HG03159 (cell line): ENCODE results near the gene TRAF3IP3.

ENCODE experiments used
- ATAC-seq: cut with Tn5 transposase; IDR thresholded peaks from one replicate; pipeline ENCODE4 v1.9.1; 2021; ENCODE audit warnings: mild to moderate bottlenecking, moderate library complexity; ENCODE audit not compliant: unreplicated experiment

Gene TRAF3IP3

DNA sequence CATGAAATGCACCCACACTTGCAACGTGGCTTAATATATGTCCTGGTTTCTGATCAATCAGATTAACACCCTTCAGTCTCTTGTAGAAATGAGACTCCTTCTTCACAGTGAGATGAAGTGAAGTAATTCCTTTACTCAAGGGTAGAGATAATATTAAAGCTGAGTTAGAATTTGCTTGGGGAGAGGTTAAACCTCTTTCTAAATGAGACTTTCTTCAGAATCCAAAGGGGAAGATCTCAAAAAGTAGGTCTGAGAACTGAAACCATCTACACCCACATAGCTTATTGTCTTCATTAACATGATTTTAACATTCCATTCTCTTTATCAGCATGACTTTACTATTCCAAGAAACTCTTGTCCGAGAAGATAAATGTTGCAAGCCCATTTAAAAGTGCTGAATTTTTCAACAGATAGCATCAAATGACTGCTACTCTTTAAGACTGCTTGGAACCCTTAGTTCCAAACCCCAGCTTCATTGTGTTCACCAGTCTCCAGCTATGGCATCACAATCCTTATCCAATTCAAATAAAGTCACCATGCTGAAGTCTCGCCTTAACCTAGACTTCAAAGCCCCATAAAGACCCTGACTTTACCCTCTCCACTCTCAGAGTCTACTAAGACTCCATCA, 19.2 kb upstream of the TRAF3IP3 start:
- ATAC-seq = no peak

DNA sequence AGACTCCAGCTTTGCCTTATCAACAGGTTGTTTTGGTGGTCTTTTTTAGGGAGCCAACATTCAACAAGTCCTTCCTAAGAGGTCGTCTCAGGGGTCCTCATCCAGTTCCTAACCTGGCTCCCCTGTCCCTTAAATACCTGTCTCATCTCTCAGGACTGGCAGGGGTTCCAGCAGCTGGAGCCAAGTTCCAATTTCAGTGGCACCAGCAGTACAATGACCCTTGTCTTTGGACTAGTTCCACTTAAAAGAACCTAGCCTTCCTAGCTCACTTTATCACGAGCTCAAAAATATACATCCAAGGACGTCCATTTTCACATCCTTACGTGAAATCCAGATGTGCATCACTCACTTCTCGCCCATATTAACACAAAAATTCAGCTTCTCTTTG, 18.7 kb upstream of the TRAF3IP3 start:
- no peak for ATAC-seq

DNA sequence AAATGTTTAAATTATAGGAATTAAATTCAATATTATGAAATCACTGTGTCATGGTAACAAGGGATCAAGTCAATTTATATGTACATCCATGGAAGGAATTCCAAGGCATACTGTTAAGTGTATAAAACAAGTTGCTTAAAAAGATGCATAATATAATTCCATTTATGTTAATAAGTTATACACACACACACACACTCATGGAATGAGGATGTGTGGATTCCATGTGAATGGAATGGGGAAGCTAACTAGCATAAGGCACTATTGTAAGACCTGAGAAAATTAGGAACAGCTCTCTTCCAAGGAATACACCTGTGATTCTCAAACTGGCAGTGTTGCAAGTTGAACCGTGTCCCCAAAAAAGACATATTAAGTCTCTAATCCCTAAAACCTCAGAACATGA, 17.6 kb upstream of the TRAF3IP3 start:
- no peak for ATAC-seq

DNA sequence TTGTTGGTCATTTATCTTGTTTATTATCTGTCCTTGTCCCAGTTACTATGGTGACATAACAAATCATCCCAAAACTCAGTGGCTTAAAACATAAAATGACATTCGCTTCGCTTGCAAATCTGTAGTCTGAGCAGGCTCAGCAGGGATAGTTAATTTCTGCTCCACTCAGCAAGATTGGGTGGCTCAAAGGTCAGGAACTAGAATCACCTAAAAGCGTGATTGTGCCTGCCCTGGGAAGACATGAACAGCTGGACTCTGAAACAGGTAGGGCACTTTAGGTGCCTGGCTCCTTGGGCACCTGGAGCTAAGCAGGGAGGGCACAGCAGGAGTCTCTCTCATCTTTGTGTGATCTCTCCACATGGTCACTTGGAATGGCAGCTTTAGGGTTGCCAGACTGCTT, 14.7 kb upstream of the TRAF3IP3 start:
- no peak for ATAC-seq

DNA sequence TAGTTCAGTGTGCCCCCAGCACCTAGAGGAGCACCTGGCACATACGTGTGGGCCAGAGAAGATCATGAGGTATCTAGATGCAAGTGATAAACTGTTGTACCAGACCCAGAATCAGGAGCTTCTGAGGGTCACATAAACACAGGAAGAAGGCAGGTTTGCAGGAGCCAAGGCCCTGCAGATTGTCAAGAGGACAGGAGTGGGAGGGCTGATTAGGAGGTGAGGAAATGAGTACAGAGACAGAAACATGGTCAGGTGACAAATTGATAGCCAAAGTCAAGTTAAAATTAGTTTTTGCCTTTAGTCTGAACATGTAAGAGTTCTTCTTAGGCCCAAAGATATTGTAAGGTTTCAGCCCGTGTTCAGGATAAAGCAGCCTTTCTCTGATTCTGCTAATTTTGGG, 14.0 kb upstream of the TRAF3IP3 start:
- ATAC-seq = no peak

DNA sequence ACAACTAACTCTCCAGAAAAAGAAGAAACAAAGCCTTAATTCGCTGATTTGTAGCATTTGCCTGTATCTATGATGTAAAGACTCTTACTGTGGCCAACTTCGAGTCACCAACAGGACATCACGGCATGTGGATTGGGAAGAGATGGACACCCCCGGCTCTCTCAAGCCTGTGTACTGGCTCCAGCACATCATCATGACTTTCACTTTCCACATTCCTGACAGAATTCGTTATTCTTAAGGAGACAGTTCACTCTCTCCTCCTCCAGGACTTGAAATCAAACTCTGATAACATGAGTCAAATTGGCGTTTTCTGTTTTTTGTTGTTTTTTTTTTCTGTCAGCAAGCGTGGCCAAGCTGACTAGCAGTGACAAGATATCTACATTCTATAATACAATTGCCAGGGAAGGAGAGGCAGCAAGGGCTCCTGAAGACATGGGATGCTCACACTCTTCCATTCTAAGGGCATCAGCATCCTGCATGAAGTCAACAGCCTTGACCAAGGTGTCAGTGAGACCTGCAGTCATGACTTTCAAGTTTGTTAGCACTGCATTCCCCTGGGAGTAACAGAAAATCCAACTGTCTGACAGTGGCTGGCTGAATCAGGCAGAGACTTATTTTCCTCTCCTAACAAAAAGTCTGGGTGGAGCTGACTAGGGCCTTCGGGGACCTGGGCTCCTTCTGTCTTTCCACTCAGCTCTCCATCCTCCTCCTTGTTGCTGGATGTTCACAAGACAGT, 13.3 kb upstream of the TRAF3IP3 start:
- no peak for ATAC-seq

DNA sequence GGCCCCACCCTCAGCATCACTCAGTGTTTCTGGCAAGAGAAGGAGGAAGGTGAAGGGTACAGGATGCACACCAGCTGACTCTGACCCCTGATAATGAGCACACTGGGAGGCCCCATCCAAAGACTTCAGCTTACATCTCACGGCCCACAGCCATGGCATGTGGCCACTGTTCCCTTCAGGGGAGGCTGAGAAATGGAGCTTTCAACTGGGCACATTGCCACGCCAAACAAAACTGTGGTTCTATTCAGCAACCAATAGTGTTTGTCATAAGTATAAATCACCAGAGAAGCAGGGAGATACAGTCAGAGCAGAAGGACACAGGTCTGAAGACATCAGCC, 12.7 kb upstream of the TRAF3IP3 start:
- ATAC-seq = no peak

DNA sequence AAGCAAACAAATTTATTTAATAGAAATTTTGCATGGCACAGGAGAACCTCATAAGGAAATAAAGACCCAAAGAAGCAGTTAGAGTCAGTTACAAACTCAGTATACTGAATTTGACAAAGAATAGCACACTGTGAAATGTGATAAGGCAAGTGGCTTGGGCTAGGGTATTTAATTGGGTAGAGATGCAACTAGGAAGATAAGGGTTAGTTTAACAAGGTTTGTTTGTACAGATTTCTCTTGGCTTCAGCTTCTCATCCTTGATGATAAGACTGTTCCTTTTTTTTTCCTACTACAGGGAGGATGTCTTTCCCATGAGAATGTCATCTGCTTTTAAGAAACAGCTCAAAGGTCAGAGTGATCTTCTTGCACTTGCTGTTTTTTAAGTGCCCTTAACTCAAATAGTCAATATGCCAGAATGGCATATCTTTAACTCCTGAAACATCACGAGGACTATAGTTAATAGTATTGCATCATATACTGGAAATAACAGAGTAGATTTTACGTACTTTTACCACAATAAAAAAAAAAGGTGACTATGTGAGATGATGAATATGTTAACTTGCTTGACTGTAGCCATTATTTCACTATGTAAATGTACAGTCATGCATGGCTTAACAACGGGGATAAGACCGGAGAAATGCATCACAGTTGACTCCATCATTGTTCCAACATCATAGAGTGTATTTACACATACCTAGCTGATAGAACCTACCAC, 9.2 kb upstream of the TRAF3IP3 start:
- ATAC-seq = no peak

DNA sequence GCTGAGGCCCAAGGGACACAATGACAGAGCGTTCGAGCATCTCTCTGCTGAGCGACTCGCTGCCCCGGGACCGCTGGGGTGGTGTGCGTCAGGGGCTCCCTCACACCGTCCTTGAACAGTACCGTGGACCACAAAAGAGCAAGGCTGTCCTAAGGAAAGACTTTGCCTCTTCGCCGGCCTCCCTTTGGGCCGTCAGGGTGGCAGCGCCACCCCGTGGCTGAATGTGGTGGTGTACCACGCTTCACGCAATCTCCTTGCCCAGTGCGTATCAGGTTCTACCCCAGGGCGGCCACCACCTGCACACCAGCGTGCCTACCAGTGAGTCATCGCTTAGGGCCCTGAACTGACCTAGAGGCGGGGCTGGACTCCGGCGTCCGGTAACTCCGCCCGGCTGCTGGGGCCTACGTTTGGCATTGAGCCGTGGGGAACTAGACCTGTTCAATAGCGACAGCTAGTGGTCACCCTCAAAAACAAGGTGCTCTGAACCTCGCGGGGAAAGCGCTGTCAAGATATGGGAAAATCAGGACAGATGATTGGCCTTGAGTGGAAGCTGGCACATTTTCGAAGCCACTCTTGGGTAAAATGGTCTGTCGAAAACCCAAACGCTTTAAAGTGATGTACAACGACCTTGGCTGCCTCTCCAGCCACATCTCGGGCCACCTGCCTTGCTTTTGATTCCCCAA, 8.1 kb upstream of the TRAF3IP3 start:
- ATAC-seq = peak; percentile 73

DNA sequence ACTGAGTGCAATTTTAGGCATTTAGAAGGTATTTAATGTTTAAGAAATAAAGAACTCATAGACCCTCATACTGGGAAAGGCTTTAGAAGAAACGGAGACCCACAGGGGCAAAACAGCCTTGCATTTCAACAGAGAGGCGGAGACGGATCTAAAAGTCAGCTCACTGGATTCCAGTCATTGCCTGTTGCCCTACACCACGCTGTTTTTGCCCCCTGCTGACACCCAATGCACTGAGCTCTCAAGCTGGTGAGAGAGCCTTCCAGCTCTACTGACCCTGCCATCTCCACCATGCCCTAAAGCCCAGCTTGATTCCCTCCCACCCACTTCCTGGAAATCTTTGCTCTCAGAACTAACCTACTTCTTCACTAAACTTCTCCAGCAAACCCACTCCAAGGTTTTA, 7.2 kb upstream of the TRAF3IP3 start:
- ATAC-seq = no peak

DNA sequence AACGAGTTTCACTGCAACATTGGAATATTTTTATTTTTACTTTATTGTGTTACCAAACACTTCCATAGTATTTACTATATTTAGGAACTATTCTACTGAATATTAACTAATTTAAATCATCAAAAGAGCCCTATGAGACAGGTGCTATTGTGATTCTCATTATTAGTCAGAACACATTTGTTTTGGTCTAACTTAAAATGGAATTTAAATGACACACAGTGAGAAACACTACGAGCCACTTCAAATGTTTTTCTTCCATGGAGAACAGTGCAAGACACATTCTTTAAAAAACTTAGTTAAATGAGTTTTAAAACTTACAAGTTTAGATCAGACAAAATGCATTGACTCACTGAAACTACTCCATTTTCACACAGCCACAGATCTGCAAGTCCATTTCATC, 6.6 kb upstream of the TRAF3IP3 start:
- no peak for ATAC-seq

DNA sequence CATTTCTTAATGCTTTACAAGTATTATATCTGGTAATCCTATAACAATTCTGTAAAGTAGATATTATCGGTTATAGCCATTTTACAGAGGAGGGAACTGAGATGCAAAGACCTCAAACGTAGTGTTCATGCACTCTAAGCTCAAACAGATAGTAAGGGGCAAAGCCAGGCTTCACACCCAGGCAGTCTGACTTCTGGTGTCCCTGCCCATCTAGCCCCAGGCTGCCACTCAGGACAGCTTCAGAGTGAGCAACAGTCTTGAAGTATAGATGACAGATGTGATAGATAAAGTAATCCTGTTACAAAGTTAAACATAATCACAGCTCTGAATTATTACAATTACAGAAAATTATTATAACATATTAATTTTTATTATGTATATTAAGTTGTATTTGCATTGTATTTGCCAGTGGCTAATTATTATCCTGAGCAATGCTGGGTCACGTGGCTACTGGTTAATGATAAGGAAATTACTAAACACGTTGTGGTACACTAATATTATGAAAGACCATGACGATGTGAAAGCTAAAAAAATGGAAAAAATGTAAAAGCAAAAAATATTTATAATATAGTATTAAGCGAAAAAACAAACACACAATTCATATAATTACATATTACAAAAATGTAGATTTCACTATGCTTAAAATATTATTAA, 6.1 kb upstream of the TRAF3IP3 start:
- no peak for ATAC-seq

DNA sequence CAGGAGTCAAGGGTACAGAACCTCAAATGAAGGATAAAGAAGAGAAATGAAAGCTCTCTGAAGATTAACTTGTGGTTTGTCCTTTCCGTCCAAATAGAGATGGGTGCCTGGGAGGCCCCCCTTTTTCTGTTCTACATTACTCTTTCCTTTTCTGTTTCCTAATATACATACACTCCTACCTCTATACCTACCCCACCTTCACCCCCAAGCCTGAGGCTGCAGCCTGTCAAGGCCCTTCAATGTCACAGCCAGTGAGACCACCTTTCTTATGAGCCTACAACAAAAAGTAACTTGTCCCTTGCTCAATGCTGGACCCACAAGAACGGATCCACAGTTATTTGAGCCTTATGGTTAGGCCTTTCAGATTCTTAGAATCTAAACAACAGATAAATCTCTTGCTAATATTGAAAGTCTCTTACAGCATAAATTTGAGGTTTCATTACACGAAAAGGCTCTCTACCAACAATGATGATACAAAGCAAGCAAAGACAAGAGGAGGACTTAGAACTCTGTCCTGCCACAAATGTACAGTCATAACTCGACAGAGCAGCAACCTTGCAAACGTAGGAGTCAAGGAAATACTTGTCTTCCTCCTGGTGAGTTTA, 4.1 kb upstream of the TRAF3IP3 start:
- peak; percentile 45 for ATAC-seq

DNA sequence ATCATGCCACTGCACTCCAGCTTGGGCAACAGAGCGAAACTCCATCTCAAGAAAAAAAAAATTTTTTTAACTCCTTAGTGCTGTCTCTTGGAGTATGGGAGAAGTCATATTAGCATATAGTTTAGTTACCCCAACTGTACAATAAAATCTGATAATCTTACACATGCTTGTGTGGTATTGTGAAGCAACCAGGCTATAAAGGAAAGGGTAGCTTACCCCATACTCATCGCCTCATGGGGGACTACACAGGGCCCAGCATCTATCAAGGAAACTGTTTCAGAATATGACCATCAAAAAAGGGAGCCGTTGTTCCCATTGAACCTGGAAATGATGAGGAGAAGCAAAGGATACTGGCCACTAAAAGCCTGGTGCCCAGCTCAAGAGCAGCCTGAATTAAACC, 3.0 kb upstream of the TRAF3IP3 start:
- no peak for ATAC-seq

DNA sequence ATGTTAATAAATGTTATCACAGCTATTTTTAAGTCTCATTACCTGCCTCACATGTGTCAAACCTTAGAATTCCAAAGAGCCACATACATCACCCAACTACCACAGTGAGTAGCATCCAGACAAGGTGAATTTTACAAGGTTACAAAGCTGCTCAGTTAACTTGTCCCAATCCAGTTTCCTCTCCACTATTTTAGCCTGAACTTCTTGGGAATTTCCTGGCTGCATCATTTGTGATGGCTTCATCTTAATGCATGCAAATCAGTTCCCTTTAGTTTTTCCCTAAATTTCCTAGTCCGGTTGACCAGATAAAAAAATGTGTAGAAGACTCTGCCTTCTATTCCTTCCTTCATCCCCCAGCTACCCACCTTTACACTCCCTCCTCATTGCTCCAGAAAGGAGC, 597 bp upstream of the TRAF3IP3 start:
- no peak for ATAC-seq

DNA sequence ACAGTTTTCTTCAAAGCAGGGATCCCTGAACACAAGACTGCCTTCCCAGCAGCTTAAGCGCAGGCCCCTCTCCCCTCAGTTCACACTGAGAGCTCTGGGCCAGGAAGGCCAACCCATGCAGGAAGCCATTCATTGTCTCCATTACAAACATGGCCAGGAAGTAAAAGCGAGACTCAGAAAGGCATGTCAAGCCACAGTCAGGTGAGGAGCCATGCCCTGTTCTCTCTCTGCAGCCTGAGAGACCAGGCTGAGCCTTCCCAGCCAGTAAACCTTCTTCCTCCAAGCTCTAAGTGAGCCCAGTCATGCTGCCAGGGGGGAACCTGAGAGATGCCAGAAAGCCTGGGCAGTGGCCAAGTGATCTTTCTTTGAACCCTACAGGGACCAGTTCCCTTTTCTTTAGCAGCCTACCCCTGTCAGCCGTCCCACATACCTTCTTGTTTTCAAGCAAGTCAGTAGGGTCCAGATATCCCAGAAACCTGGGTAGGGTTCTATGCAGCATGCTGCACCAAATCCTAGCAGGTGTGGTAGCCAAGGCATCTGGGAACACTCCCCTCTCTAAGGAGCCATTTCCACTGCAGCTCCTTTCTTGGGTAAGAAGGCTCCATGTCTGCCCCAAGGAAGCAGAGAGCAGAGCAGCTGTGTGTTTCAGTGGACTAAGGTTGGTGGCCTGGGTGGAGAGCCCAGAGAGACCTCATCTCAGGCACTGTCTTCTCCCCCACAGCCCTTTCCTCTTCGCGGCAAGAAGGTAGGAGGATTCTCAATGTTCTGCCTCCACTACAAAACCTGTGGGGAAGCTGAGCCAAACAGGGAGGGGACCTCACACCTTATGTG, 977 bp downstream of the TRAF3IP3 start:
- ATAC-seq = peak; percentile 41

DNA sequence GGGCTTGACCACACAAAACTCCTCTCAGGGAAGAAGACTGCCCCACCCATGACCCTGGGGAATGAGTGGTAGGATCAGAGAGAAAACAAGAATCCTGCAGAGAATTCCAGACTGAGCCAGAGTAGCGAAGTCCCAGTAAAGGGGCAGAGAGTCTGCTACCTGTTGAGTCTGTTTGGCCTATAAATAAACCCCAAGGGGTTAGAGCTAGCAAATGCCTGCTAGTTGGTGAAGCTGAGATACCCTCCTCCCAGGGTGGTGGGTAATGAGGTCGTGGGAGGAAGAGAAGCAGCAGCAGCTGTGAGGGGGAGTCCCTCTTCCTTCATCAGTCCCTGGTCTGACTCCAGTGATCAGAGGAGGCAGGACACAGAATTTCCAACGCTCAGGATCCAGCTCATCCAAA, 2.5 kb downstream of the TRAF3IP3 start:
- no peak for ATAC-seq

DNA sequence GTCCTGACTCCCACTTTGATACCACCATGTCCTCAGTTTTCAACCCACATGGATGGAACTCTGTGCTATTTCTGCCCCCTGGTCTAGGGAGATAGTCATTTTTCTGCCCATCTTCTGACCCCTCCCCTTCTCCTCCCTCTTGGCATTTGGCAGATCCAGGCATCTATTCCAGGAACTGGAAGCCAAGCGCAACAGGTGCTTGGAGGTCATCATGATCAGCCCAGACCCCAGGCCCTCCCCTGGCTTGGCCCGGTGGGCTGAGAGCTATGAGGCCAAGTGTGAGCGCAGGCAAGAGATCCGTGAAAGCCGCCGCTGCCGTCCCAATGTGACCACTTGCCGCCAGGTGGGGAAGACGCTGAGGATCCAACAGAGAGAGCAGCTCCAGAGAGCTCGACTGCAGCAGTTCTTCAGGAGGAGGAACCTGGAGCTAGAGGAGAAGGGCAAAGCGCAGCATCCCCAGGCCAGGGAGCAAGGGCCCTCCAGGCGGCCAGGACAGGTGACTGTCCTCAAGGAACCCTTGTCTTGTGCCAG, 4.0 kb downstream of the TRAF3IP3 start:
- no peak for ATAC-seq

DNA sequence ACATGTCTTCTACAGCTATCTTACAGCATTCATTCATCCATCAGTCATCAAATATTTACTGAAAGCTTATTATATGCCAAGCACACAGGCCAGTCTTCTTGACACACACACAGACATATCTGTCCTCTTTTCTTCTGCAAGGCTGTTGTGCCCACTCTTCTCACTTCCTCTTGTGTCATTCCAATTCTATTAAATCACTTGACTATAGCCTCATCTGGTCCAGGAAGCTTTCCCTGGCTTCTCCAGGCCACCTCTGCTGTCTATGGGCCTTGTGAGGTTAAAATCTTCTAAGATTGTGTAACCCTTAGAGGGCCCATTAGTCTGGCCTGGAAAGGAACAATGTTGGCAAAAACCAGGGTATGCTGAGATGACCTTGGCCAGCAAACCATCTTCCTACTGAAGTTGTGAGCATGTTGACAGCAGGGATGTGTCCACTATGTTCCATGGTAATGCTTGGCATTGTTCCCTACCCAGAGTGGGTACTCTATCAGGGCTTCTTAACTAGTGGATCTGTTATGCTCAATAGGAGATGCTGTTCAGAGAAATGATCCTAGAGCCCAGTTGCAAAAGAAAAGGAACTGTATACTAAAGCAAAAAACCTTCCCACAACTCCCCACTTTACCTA, 5.3 kb downstream of the TRAF3IP3 start:
- no peak for ATAC-seq
